Large intestine (tissue), 3 donors: ENCODE measurements around the gene CD81. TPM values are rescaled to one million over a fixed set of nuclear protein-coding genes. Genes with fewer than 3 reads are reported as not detected.

Experiments
- DNase-seq, 2 donors: peaks; one replicate each; pipeline versions ENCODE4 v3.0.0 to v3.0.0-alpha.2; 2013
- H3K27ac ChIP-seq: one replicate; pipeline ENCODE4 v1.5.1; 2013; ENCODE audit warnings: low read length
- H3K27me3 ChIP-seq: 2 replicates; pipeline ENCODE4 v1.6.1; 2013; ENCODE audit warnings: low read length; ENCODE audit not compliant: control insufficient read depth, insufficient read depth
- H3K36me3 ChIP-seq: 2 replicates; pipeline ENCODE4 v1.6.1; 2013; ENCODE audit warnings: low read length; ENCODE audit not compliant: control insufficient read depth, insufficient read depth
- H3K4me1 ChIP-seq: one replicate; pipeline ENCODE4 v1.6.1; 2013; ENCODE audit warnings: low read length; ENCODE audit not compliant: control insufficient read depth, insufficient read depth
- H3K4me3 ChIP-seq: one replicate; pipeline ENCODE4 v1.5.1; 2013; ENCODE audit warnings: low read length
- H3K9me3 ChIP-seq: one replicate; pipeline ENCODE4 v1.6.1; 2013; ENCODE audit warnings: mild to moderate bottlenecking, low read depth, low read length, moderate library complexity; ENCODE audit not compliant: control insufficient read depth
- WGBS: methylation state at CpG from one replicate; pipeline ENCODE4 v1.1.5; 2013; ENCODE audit warnings: low lambda C conversion rate; ENCODE audit not compliant: insufficient coverage; 5-methylcytosine and 5-hydroxymethylcytosine counted together
- polyA plus RNA-seq: library from polyadenylated mRNA; unstranded; fragments of 120-200 nt; gene quantifications from one replicate; pipeline ENCODE4 v1.2.1, GENCODE V29; 2013

Gene CD81
- polyA plus RNA-seq, 1 donor, result 292 TPM

DNA sequence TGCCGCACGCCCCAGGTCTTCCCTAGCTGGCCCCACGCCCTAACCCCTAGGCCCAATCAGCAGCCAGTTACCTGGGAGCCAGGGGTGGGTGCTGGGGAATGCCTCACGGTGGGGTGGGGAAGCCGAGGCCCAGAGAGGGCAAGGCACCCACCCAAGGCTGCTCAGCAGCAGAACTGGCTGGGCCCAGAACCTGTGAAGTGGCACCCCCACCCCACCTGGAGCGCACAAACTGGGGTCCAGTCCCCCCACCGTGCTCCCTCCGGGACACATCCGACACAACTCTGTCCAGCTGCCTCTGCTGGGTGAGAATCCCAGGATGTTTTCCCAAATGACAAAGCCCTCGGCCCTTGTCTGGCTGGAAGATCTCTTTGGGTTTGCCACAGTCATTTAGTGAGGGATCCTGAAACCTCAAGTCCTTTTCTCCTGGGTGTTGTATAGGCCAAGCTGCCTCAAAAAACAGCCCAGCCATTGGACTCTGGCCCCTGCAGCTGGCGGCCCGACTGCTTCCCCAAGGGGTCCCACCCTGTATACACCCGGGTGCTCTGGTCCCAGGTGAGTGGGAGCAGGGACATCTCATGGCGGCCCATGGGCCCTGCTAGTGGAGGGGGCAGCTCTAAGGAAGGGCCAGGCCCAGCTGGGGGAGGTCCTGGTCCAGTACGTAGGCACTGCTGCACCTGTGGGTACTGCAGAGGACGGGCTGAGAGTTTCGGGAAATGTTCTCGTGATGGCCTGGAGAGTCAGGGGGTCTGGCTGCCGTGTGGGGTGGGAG, 44.3 kb downstream of the CD81 start:
- H3K4me1 ChIP-seq, result peaks cover 7% of the 10 kb centered on the region
- DNase-seq, result no peak
- no peak overlapping the region for H3K27ac ChIP-seq
- peaks cover 3% of the 10 kb centered on the region for H3K9me3 ChIP-seq
- no peaks in the 10 kb centered on the region for H3K36me3 ChIP-seq
- H3K4me3 ChIP-seq, result no peak overlapping the region
- no CpG with 5 or more reads among the region's 19 CpGs for WGBS
- no peaks in the 10 kb centered on the region for H3K27me3 ChIP-seq

DNA sequence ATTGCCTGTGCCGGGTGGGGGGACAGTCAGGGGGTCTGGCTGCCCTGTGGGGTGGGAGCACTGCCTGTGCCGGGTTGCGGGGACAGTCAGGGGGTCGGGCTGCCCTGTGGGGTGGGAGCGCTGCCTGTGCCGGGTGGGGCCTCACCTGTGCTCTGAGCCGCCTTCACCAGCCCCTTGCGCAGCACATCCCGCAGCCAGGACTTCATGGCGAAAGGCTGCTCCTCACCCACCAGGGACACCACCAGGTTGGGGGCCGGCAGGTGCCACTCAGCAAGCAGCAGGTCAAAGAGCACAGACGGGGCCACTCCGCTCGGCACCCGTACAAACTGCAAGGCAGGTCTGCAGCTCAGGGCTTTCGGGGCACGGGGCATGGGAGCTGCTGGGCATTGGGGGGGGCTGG, 44.9 kb downstream of the CD81 start:
- WGBS, result no CpG with 5 or more reads among the region's 17 CpGs

GRCh38 chr11:2422461-2423156, 45.5 kb downstream of the CD81 start:
- no peaks in the 10 kb centered on the region for H3K27me3 ChIP-seq
- no peak overlapping the region for H3K27ac ChIP-seq
- H3K4me3 ChIP-seq, result no peak overlapping the region
- H3K36me3 ChIP-seq, result no peaks in the 10 kb centered on the region
- DNase-seq, result no peak
- no CpG with 5 or more reads among the region's 14 CpGs for WGBS
- H3K4me1 ChIP-seq, result peaks cover 7% of the 10 kb centered on the region
- H3K9me3 ChIP-seq, result peaks cover 3% of the 10 kb centered on the region

More for the DNA sequence above, 44.9 kb downstream of the CD81 start:
- H3K9me3 ChIP-seq, result peaks cover 3% of the 10 kb centered on the region
- H3K27me3 ChIP-seq, result no peaks in the 10 kb centered on the region
- H3K36me3 ChIP-seq, result no peaks in the 10 kb centered on the region
- DNase-seq, result no peak
- H3K4me1 ChIP-seq, result peaks cover 7% of the 10 kb centered on the region
- H3K27ac ChIP-seq, result no peak overlapping the region
- no peak overlapping the region for H3K4me3 ChIP-seq

GRCh38 chr11:2423157-2424025, 46.3 kb downstream of the CD81 start:
- Histone ChIP-seq H3K9me3 (peaks cover 3% of the 10 kb centered on the region), H3K27me3 (no peaks in the 10 kb centered on the region), H3K36me3 (no peaks in the 10 kb centered on the region), H3K4me1 (peaks cover 7% of the 10 kb centered on the region), H3K27ac (no peak overlapping the region), H3K4me3 (no peak overlapping the region)
- WGBS, result no CpG with 5 or more reads among the region's 26 CpGs
- DNase-seq, result no peak

- WGBS, result no CpG with 5 or more reads among the region's 28 CpGs
- Histone ChIP-seq H3K4me1 (peaks cover 7% of the 10 kb centered on the region), H3K4me3 (no peak overlapping the region), H3K27ac (no peak overlapping the region), H3K36me3 (no peaks in the 10 kb centered on the region), H3K9me3 (peaks cover 12% of the 10 kb centered on the region), H3K27me3 (no peaks in the 10 kb centered on the region)
- no peak for DNase-seq
Observed at GRCh38 chr11:2424811-2425495, 47.8 kb downstream of the CD81 start.

DNA sequence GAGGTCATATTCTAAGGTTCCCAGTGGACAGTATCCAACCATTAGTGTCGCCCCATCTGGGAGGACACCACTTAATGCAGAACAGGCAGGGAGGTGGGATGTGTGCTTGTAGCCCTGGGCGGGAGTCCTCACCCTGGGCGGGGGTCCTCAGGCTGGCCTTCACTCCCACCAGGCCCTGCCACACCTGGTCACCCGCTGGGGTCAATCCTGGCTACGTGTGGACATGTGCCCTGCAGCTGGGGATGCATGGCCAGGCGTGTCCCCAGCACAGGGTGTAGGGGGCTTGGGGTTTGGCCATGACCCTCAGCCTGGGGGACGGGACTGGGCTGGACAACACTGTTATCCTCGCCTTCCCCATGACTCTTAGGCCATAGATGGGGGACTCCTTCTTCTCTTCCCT, 48.4 kb downstream of the CD81 start:
- H3K4me1 ChIP-seq, result peaks cover 4% of the 10 kb centered on the region
- WGBS, result no CpG with 5 or more reads among the region's 8 CpGs
- H3K27me3 ChIP-seq, result no peaks in the 10 kb centered on the region
- no peak overlapping the region for H3K27ac ChIP-seq
- DNase-seq, result no peak
- H3K4me3 ChIP-seq, result no peak overlapping the region
- peaks cover 14% of the 10 kb centered on the region for H3K9me3 ChIP-seq
- no peaks in the 10 kb centered on the region for H3K36me3 ChIP-seq

DNA sequence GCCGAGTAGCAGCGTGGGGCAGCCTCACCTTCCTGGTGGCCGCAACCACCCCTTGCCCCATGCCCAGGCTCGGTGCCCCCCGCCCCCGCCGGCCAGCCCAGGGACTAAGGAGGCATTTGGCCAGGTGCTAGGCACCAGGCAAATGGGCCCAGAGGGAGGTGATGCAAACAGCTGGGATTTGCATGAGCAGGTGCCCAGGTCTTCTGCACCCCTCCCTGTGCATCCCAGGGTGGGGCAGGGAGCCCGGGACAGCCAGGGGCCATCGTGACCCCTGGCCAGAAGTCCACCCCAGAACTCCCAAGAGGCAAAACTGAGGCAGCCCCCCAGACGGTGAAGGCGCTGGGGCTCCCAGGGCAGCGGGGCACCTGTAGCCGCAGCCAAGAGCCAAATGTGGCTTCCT, 49.1 kb downstream of the CD81 start:
- Histone ChIP-seq H3K4me1 (no peaks in the 10 kb centered on the region), H3K27ac (no peak overlapping the region), H3K4me3 (no peak overlapping the region), H3K36me3 (no peaks in the 10 kb centered on the region), H3K9me3 (peaks cover 18% of the 10 kb centered on the region), H3K27me3 (no peaks in the 10 kb centered on the region)
- no CpG with 5 or more reads among the region's 13 CpGs for WGBS
- DNase-seq, result no peak

GRCh38 chr11:2426826-2427521, 49.9 kb downstream of the CD81 start:
- Histone ChIP-seq H3K27ac (no peak overlapping the region), H3K36me3 (no peaks in the 10 kb centered on the region), H3K4me1 (no peaks in the 10 kb centered on the region), H3K9me3 (peaks cover 18% of the 10 kb centered on the region), H3K4me3 (no peak overlapping the region), H3K27me3 (no peaks in the 10 kb centered on the region)
- WGBS, result no CpG with 5 or more reads among the region's 14 CpGs
- DNase-seq, result no peak

- WGBS, result no CpG with 5 or more reads among the region's 12 CpGs
- Histone ChIP-seq H3K4me1 (no peaks in the 10 kb centered on the region), H3K27me3 (no peaks in the 10 kb centered on the region), H3K4me3 (no peak overlapping the region), H3K36me3 (no peaks in the 10 kb centered on the region), H3K27ac (no peak overlapping the region), H3K9me3 (peaks cover 18% of the 10 kb centered on the region)
- DNase-seq, result no peak
Observed at GRCh38 chr11:2427721-2428321, 50.7 kb downstream of the CD81 start.
